ENCODE results near the gene KCNIP4. TPM values are rescaled to one million over a fixed set of nuclear protein-coding genes. Genes with fewer than 3 reads are reported as not detected.

KCNIP4 gene
- total RNA-seq, 1 donor from 2014 or later, result 30.4 TPM

DNA sequence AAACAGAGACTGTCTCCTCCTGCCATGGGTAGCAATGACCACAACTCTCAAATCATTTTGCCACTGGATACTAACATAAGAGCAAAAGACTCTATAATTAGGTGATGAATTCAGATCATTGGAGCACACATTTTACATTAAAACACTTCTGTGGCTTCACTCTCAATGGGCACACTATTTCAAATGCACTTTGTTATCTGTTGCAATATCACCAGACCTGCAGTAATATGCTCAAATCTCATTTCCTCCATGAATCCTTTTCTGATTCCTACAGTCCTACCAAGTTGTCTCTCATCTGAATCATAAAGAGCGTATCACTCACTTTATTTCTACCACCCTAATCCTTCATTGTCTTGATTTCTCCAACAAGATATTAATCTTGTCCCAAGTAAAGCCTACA lies 302.8 kb downstream of the KCNIP4 start:
- H3K9me3 Mint-ChIP-seq (ENCODE audit: unreplicated experiment), result no peaks in the 10 kb centered on the region
- TF ChIP-seq, protein P1, sequence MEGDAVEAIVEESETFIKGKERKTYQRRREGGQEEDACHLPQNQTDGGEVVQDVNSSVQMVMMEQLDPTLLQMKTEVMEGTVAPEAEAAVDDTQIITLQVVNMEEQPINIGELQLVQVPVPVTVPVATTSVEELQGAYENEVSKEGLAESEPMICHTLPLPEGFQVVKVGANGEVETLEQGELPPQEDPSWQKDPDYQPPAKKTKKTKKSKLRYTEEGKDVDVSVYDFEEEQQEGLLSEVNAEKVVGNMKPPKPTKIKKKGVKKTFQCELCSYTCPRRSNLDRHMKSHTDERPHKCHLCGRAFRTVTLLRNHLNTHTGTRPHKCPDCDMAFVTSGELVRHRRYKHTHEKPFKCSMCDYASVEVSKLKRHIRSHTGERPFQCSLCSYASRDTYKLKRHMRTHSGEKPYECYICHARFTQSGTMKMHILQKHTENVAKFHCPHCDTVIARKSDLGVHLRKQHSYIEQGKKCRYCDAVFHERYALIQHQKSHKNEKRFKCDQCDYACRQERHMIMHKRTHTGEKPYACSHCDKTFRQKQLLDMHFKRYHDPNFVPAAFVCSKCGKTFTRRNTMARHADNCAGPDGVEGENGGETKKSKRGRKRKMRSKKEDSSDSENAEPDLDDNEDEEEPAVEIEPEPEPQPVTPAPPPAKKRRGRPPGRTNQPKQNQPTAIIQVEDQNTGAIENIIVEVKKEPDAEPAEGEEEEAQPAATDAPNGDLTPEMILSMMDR (IDR thresholded peaks at IDR 0.05; ENCODE audit: partially characterized antibody, unreplicated experiment), result no peak
- H3K36me3 Mint-ChIP-seq (ENCODE audit: unreplicated experiment), result no peaks in the 10 kb centered on the region
- H3K27me3 Mint-ChIP-seq (ENCODE audit: unreplicated experiment), result no peaks in the 10 kb centered on the region
- H3K4me3 Mint-ChIP-seq (ENCODE audit: unreplicated experiment), result no peak overlapping the region
- no peak for DNase-seq
- H3K27ac Mint-ChIP-seq (ENCODE audit: unreplicated experiment), result no peak overlapping the region
- no peaks in the 10 kb centered on the region for H3K4me1 Mint-ChIP-seq (ENCODE audit: low read depth, unreplicated experiment)

DNA sequence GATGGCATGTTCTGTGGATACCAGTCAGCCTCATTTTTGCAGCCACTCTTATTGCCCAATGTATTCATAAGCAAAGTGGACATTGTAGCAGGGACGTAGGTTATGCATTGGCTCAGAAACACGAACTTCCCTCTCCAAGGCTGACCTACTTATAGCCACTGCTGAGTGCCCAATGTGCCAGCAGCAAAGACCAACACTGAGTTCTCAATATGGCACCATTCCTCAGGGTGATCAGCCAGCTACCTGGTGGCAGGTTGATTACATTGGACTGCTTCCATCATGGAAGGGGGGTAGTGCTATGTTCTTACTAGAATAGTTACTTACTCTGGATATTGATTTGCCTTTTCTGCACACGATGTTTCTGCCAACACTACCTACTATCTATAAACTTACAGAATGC lies 306.9 kb downstream of the KCNIP4 start:
- no peak overlapping the region for H3K27ac Mint-ChIP-seq (ENCODE audit: unreplicated experiment)
- no peaks in the 10 kb centered on the region for H3K9me3 Mint-ChIP-seq (ENCODE audit: unreplicated experiment)
- no peak overlapping the region for H3K4me3 Mint-ChIP-seq (ENCODE audit: unreplicated experiment)
- TF ChIP-seq, protein P1 (IDR thresholded peaks at IDR 0.05; ENCODE audit: partially characterized antibody, unreplicated experiment), result no peak
- H3K4me1 Mint-ChIP-seq (ENCODE audit: low read depth, unreplicated experiment), result no peaks in the 10 kb centered on the region
- DNase-seq, result no peak
- H3K36me3 Mint-ChIP-seq (ENCODE audit: unreplicated experiment), result no peaks in the 10 kb centered on the region
- H3K27me3 Mint-ChIP-seq (ENCODE audit: unreplicated experiment), result no peaks in the 10 kb centered on the region

DNA sequence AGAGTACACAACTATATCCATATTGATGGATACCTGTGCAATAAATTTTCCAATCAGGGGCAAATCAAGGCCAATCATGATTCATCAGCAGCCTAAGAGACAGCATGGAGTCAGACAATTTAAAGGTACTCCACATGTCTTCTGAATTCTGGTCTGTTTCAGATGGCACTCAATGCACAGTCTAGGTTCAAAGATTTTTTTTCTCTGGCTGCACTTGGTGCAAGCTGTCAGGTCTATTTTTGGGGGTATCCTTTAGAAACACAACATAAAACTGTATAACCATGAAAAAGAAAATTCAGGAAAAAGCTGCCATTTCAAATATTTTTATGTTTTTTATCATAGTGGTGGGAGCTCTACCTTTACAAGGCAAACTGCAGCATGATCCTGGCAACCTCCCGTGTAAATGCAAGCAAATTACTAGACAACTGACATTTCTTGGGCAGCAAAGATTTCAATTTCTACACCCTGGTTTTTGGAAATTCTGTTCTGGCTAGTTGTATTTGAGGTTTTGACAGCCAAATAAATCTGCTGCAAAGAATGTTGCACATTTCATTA lies 310.3 kb downstream of the KCNIP4 start:
- Mint-ChIP-seq H3K36me3 (ENCODE audit: unreplicated experiment) (no peaks in the 10 kb centered on the region), H3K4me3 (ENCODE audit: unreplicated experiment) (no peak overlapping the region), H3K27me3 (ENCODE audit: unreplicated experiment) (no peaks in the 10 kb centered on the region), H3K9me3 (ENCODE audit: unreplicated experiment) (no peaks in the 10 kb centered on the region), H3K4me1 (ENCODE audit: low read depth, unreplicated experiment) (no peaks in the 10 kb centered on the region), H3K27ac (ENCODE audit: unreplicated experiment) (no peak overlapping the region)
- no peak for DNase-seq
- TF ChIP-seq, protein P1 (IDR thresholded peaks at IDR 0.05; ENCODE audit: partially characterized antibody, unreplicated experiment), result no peak

DNA sequence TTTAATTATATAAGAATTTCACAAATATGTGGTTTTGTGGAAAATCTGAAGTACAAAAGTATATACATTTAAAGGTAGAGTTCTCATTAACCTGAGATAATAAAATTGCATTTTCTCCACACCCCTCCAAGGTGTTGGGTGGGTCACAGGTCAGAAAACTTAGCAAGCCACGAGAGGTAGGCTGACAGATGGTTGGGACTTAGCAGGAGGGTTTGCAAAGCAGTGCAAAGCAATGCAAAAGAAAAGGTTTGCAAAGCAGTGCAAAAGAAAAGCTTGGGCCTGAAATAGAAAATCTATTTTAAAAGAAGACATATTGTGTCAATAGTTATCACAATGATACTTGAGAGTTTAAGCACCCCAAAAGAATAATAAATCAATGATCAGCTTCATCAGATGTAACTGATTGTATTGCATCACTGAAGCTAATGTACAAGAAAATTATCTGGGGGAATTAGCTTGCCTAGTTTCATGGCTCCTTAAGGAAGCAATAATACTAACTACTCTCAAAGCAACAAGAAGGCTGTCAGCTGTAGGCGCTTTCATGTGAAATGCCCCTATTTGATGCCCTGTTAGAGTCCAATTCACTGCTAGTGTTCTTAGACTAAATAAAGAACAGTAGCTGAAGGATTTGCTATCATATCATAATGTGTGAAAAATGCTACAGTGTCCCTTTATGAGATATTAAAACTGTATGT lies 319.5 kb downstream of the KCNIP4 start:
- TF ChIP-seq, protein P1 (IDR thresholded peaks at IDR 0.05; ENCODE audit: partially characterized antibody, unreplicated experiment), result no peak
- DNase-seq, result no peak
- H3K27me3 Mint-ChIP-seq (ENCODE audit: unreplicated experiment), result no peaks in the 10 kb centered on the region
- no peaks in the 10 kb centered on the region for H3K36me3 Mint-ChIP-seq (ENCODE audit: unreplicated experiment)
- no peak overlapping the region for H3K27ac Mint-ChIP-seq (ENCODE audit: unreplicated experiment)
- H3K4me1 Mint-ChIP-seq (ENCODE audit: low read depth, unreplicated experiment), result no peaks in the 10 kb centered on the region
- H3K9me3 Mint-ChIP-seq (ENCODE audit: unreplicated experiment), result no peaks in the 10 kb centered on the region
- no peak overlapping the region for H3K4me3 Mint-ChIP-seq (ENCODE audit: unreplicated experiment)

DNA sequence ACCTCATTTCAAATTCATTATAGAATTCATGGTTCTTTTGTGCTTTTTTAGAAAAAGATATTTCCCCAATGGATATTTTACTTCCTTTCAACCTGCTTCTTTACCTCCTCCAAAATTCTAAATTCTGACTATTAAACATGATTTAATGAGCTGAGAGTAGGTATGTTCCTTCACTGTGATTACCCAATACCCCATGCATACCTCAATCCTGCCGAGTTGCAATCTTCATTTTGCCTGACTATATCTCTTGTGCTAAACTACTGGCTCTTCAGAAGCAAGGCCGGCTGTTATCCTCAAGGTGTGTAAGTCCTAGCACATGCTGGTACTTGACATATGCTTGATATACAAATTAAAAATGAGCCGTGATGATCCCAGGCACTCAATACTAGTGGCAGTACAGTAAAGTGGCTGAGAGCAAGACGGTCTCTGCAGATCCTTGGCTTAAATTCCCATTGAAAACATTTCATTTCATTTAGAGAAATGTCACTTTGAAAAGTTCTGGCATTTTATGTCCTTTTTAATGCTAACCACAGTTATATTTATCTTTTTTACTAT lies 320.4 kb downstream of the KCNIP4 start:
- Mint-ChIP-seq H3K27me3 (ENCODE audit: unreplicated experiment) (no peaks in the 10 kb centered on the region), H3K4me3 (ENCODE audit: unreplicated experiment) (no peak overlapping the region), H3K36me3 (ENCODE audit: unreplicated experiment) (no peaks in the 10 kb centered on the region), H3K27ac (ENCODE audit: unreplicated experiment) (no peak overlapping the region), H3K9me3 (ENCODE audit: unreplicated experiment) (no peaks in the 10 kb centered on the region), H3K4me1 (ENCODE audit: low read depth, unreplicated experiment) (no peaks in the 10 kb centered on the region)
- TF ChIP-seq, protein P1 (IDR thresholded peaks at IDR 0.05; ENCODE audit: partially characterized antibody, unreplicated experiment), result no peak
- DNase-seq, result no peak

Measured in glutamatergic neuron (in vitro differentiated cells).